ENCODE measurements around the gene NFATC1.
"Not testable (repeated sequence)": the region's sequence is repeated elsewhere in the genome, so short reads cannot be mapped to it uniquely, and the experiment has no call there.

Gene NFATC1

GRCh38 chr18:79480171-79481045 lies 84.7 kb downstream of the NFATC1 start:
- Mint-ChIP-seq H3K27me3 (ENCODE audit: low read depth) (no peaks in the 10 kb centered on the region), H3K27ac (no peak overlapping the region), H3K4me3 (no peak overlapping the region), H3K9me3 (no peaks in the 10 kb centered on the region), H3K36me3 (ENCODE audit: low read depth) (peaks cover 6% of the 10 kb centered on the region), H3K4me1 (ENCODE audit: low read depth) (no peaks in the 10 kb centered on the region)
- DNase-seq (ENCODE audit: low spot score), result no peak

GRCh38 chr18:79481046-79481790 lies 85.5 kb downstream of the NFATC1 start:
- H3K36me3 Mint-ChIP-seq (ENCODE audit: low read depth), result peaks cover 6% of the 10 kb centered on the region
- no peak for DNase-seq (ENCODE audit: low spot score)
- H3K27me3 Mint-ChIP-seq (ENCODE audit: low read depth), result no peaks in the 10 kb centered on the region
- no peak overlapping the region for H3K4me3 Mint-ChIP-seq
- H3K27ac Mint-ChIP-seq, result no peak overlapping the region
- no peaks in the 10 kb centered on the region for H3K9me3 Mint-ChIP-seq
- no peaks in the 10 kb centered on the region for H3K4me1 Mint-ChIP-seq (ENCODE audit: low read depth)

GRCh38 chr18:79483393-79483792 lies 87.7 kb downstream of the NFATC1 start:
- H3K36me3 Mint-ChIP-seq (ENCODE audit: low read depth); H3K27ac Mint-ChIP-seq; H3K27me3 Mint-ChIP-seq (ENCODE audit: low read depth); DNase-seq (ENCODE audit: low spot score); H3K4me1 Mint-ChIP-seq (ENCODE audit: low read depth); H3K9me3 Mint-ChIP-seq; H3K4me3 Mint-ChIP-seq: not testable (repeated sequence)

- Mint-ChIP-seq H3K9me3 (no peaks in the 10 kb centered on the region), H3K27me3 (ENCODE audit: low read depth) (no peaks in the 10 kb centered on the region), H3K27ac (no peak overlapping the region), H3K4me1 (ENCODE audit: low read depth) (no peaks in the 10 kb centered on the region), H3K4me3 (no peak overlapping the region), H3K36me3 (ENCODE audit: low read depth) (peaks cover 1% of the 10 kb centered on the region)
- DNase-seq (ENCODE audit: low spot score), result no peak
These were observed 88.3 kb downstream of the NFATC1 start for GRCh38 chr18:79483971-79484491.

- H3K4me3 Mint-ChIP-seq, result no peak overlapping the region
- no peaks in the 10 kb centered on the region for H3K9me3 Mint-ChIP-seq
- no peak for DNase-seq (ENCODE audit: low spot score)
- no peaks in the 10 kb centered on the region for H3K27me3 Mint-ChIP-seq (ENCODE audit: low read depth)
- peaks cover 2% of the 10 kb centered on the region for H3K4me1 Mint-ChIP-seq (ENCODE audit: low read depth)
- peaks cover 5% of the 10 kb centered on the region for H3K36me3 Mint-ChIP-seq (ENCODE audit: low read depth)
- no peak overlapping the region for H3K27ac Mint-ChIP-seq
These were observed 89.2 kb downstream of the NFATC1 start for GRCh38 chr18:79484661-79485621.

GRCh38 chr18:79485788-79486355 lies 90.1 kb downstream of the NFATC1 start:
- Mint-ChIP-seq H3K4me3 (no peak overlapping the region), H3K4me1 (ENCODE audit: low read depth) (peaks cover 2% of the 10 kb centered on the region), H3K9me3 (no peaks in the 10 kb centered on the region), H3K36me3 (ENCODE audit: low read depth) (peaks cover 5% of the 10 kb centered on the region), H3K27me3 (ENCODE audit: low read depth) (no peaks in the 10 kb centered on the region), H3K27ac (no peak overlapping the region)
- DNase-seq (ENCODE audit: low spot score), result no peak

GRCh38 chr18:79486356-79487182 lies 90.8 kb downstream of the NFATC1 start:
- Mint-ChIP-seq H3K27ac (no peak overlapping the region), H3K4me3 (no peak overlapping the region), H3K9me3 (no peaks in the 10 kb centered on the region), H3K27me3 (ENCODE audit: low read depth) (no peaks in the 10 kb centered on the region), H3K4me1 (ENCODE audit: low read depth) (peaks cover 5% of the 10 kb centered on the region), H3K36me3 (ENCODE audit: low read depth) (peaks cover 5% of the 10 kb centered on the region)
- no peak for DNase-seq (ENCODE audit: low spot score)

GRCh38 chr18:79487183-79487800 lies 91.6 kb downstream of the NFATC1 start:
- Mint-ChIP-seq H3K27me3 (ENCODE audit: low read depth) (no peaks in the 10 kb centered on the region), H3K9me3 (no peaks in the 10 kb centered on the region), H3K36me3 (ENCODE audit: low read depth) (peaks cover 10% of the 10 kb centered on the region)

GRCh38 chr18:79487801-79488201 lies 92.1 kb downstream of the NFATC1 start:
- DNase-seq (ENCODE audit: low spot score), result no peak
- Mint-ChIP-seq H3K9me3 (no peaks in the 10 kb centered on the region), H3K27me3 (ENCODE audit: low read depth) (no peaks in the 10 kb centered on the region), H3K27ac (no peak overlapping the region), H3K4me1 (ENCODE audit: low read depth) (peaks cover 9% of the 10 kb centered on the region), H3K4me3 (no peak overlapping the region), H3K36me3 (ENCODE audit: low read depth) (peaks cover 10% of the 10 kb centered on the region)

More at GRCh38 chr18:79487183-79487800, 91.6 kb downstream of the NFATC1 start:
- no peak for DNase-seq (ENCODE audit: low spot score)
- H3K4me3 Mint-ChIP-seq, result no peak overlapping the region
- H3K27ac Mint-ChIP-seq, result no peak overlapping the region
- peaks cover 8% of the 10 kb centered on the region for H3K4me1 Mint-ChIP-seq (ENCODE audit: low read depth)

- Mint-ChIP-seq H3K9me3 (no peaks in the 10 kb centered on the region), H3K4me3 (no peak overlapping the region), H3K4me1 (ENCODE audit: low read depth) (peaks cover 10% of the 10 kb centered on the region), H3K36me3 (ENCODE audit: low read depth) (peaks cover 12% of the 10 kb centered on the region), H3K27me3 (ENCODE audit: low read depth) (no peaks in the 10 kb centered on the region), H3K27ac (no peak overlapping the region)
- DNase-seq (ENCODE audit: low spot score), result no peak
These were observed 92.8 kb downstream of the NFATC1 start for GRCh38 chr18:79488311-79489050.

GRCh38 chr18:79489051-79489898 lies 93.5 kb downstream of the NFATC1 start:
- H3K36me3 Mint-ChIP-seq (ENCODE audit: low read depth), result peaks cover 12% of the 10 kb centered on the region
- no peak overlapping the region for H3K27ac Mint-ChIP-seq
- H3K9me3 Mint-ChIP-seq, result no peaks in the 10 kb centered on the region
- no peak for DNase-seq (ENCODE audit: low spot score)
- peaks cover 10% of the 10 kb centered on the region for H3K4me1 Mint-ChIP-seq (ENCODE audit: low read depth)
- H3K4me3 Mint-ChIP-seq, result no peak overlapping the region
- no peaks in the 10 kb centered on the region for H3K27me3 Mint-ChIP-seq (ENCODE audit: low read depth)
